Measurements from ENCODE around the gene RASL11B.

Gene RASL11B

DNA sequence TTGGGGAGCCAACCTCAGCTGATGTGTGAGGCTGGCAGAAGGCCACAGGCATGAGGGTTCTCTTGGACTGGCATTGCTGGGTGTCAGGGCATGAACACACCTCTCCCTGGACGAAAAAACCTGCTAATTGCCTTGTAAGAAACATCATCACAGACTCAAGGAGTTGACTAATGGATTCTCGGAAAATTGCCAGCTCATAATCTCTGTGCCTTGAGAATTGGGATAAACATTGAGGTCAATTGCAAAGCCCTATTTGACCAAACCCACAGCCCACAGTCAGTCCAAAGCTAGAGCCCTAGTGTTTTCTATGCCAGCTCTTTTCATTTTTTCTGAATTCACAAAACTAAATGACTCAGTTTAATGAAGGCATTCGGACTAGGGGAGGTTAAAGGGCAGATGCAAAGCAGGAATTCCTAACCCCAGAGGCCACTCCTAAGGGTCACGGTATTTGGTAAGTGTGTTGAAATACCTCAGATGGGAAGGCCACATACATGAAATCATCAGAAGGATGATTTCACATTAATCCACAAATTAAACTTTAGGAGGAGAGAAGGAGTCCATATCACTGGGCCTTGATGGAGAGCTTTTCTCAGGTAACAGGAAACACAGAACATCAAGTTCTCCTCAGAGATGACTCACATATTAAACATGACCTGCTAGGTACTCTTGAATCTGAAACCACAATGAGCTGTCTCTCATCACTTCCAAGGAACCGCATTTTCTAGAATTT is 39.0 kb upstream of the RASL11B start:
- no peaks in the 10 kb centered on the region for H3K9me2 ChIP-seq (replicated peaks; ENCODE audit: low read depth, low read length)
- H3K4me3 ChIP-seq (ENCODE audit: low read length, poor library complexity, severe bottlenecking) = no peak overlapping the region
- no peaks in the 10 kb centered on the region for H3K27me3 ChIP-seq (ENCODE audit: insufficient read depth, low read length, poor library complexity, severe bottlenecking)
- no peaks in the 10 kb centered on the region for H3F3A ChIP-seq (ENCODE audit: low read depth)
- H3K4me2 ChIP-seq (ENCODE audit: low read depth, low read length, poor library complexity, severe bottlenecking) = no peak overlapping the region
- H3K4me1 ChIP-seq (ENCODE audit: insufficient read depth, low read length, poor library complexity, severe bottlenecking) = peaks cover 6% of the 10 kb centered on the region
- no peaks in the 10 kb centered on the region for H3K79me2 ChIP-seq (ENCODE audit: insufficient read depth, low read length)
- no peak for TF ChIP-seq EZH2phosphoT487 (IDR thresholded peaks at IDR 0.05; ENCODE audit: borderline replicate concordance)
- TF ChIP-seq, protein P1, sequence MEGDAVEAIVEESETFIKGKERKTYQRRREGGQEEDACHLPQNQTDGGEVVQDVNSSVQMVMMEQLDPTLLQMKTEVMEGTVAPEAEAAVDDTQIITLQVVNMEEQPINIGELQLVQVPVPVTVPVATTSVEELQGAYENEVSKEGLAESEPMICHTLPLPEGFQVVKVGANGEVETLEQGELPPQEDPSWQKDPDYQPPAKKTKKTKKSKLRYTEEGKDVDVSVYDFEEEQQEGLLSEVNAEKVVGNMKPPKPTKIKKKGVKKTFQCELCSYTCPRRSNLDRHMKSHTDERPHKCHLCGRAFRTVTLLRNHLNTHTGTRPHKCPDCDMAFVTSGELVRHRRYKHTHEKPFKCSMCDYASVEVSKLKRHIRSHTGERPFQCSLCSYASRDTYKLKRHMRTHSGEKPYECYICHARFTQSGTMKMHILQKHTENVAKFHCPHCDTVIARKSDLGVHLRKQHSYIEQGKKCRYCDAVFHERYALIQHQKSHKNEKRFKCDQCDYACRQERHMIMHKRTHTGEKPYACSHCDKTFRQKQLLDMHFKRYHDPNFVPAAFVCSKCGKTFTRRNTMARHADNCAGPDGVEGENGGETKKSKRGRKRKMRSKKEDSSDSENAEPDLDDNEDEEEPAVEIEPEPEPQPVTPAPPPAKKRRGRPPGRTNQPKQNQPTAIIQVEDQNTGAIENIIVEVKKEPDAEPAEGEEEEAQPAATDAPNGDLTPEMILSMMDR (conservative IDR thresholded peaks at IDR 0.05; ENCODE audit: low read length) = no peak
- H3K36me3 ChIP-seq (ENCODE audit: insufficient read depth, low read length) = no peaks in the 10 kb centered on the region
- H4K20me1 ChIP-seq (ENCODE audit: insufficient read depth, low read length, poor library complexity, severe bottlenecking) = no peaks in the 10 kb centered on the region
- H3K9me3 ChIP-seq (ENCODE audit: insufficient read depth, low read depth, low read length) = no peaks in the 10 kb centered on the region
- H3K9ac ChIP-seq (ENCODE audit: low read depth, low read length, poor library complexity, severe bottlenecking) = no peak overlapping the region
- H2AFZ ChIP-seq (ENCODE audit: low read length) = no peak overlapping the region

DNA sequence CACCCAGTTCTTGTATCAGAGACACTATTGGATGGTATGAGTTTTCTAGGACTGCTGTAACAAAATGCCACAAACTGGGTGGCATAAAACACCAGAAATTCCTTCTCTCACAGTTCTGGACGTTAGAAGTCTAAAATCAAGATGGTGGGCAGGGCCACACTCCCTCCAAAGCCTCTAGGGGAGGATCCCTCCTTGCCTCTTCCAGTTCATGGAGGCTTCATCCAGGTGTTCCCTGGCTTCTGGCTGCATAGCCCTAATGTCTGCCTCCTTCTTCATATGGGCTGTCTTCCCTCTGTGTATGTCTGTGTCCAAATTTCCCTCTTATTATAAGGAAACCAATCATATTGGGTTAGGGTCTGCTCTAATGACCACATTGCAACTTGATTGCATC is 38.4 kb upstream of the RASL11B start:
- Histone ChIP-seq H3K4me3 (ENCODE audit: low read length, poor library complexity, severe bottlenecking) (no peak overlapping the region), H3K9me3 (ENCODE audit: insufficient read depth, low read depth, low read length) (no peaks in the 10 kb centered on the region), H3K79me2 (ENCODE audit: insufficient read depth, low read length) (no peaks in the 10 kb centered on the region), H3K9me2 (replicated peaks; ENCODE audit: low read depth, low read length) (no peaks in the 10 kb centered on the region), H3F3A (ENCODE audit: low read depth) (no peaks in the 10 kb centered on the region), H3K27me3 (ENCODE audit: insufficient read depth, low read length, poor library complexity, severe bottlenecking) (no peaks in the 10 kb centered on the region), H3K4me2 (ENCODE audit: low read depth, low read length, poor library complexity, severe bottlenecking) (no peak overlapping the region), H3K36me3 (ENCODE audit: insufficient read depth, low read length) (no peaks in the 10 kb centered on the region), H3K9ac (ENCODE audit: low read depth, low read length, poor library complexity, severe bottlenecking) (no peak overlapping the region), H4K20me1 (ENCODE audit: insufficient read depth, low read length, poor library complexity, severe bottlenecking) (no peaks in the 10 kb centered on the region), H3K4me1 (ENCODE audit: insufficient read depth, low read length, poor library complexity, severe bottlenecking) (peaks cover 6% of the 10 kb centered on the region), H2AFZ (ENCODE audit: low read length) (no peak overlapping the region)
- no peak for TF ChIP-seq EZH2phosphoT487 (IDR thresholded peaks at IDR 0.05; ENCODE audit: borderline replicate concordance)
- TF ChIP-seq, protein P1 (conservative IDR thresholded peaks at IDR 0.05; ENCODE audit: low read length) = no peak

DNA sequence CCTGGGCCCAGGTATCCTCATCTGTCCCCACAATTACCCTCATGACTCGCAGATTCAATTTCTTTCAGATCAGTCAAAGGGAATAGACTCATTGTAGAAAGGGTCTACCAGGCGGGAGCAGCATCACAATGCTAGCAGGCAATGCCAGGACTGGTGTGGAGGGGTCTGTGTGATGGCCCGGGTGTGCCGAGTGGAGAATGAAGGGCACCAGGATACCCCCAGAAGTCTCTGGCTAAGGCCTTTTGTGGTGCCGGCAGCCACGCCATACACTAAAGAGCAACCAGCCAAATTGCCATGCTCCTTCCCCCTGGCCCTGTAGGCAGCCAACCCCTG is 37.9 kb upstream of the RASL11B start:
- TF ChIP-seq, protein P1 (conservative IDR thresholded peaks at IDR 0.05; ENCODE audit: low read length) = no peak
- no peak for TF ChIP-seq EZH2phosphoT487 (IDR thresholded peaks at IDR 0.05; ENCODE audit: borderline replicate concordance)
- Histone ChIP-seq H3K4me2 (ENCODE audit: low read depth, low read length, poor library complexity, severe bottlenecking) (no peak overlapping the region), H3K4me3 (ENCODE audit: low read length, poor library complexity, severe bottlenecking) (no peak overlapping the region), H3K4me1 (ENCODE audit: insufficient read depth, low read length, poor library complexity, severe bottlenecking) (peaks cover 6% of the 10 kb centered on the region), H3K9me3 (ENCODE audit: insufficient read depth, low read depth, low read length) (no peaks in the 10 kb centered on the region), H4K20me1 (ENCODE audit: insufficient read depth, low read length, poor library complexity, severe bottlenecking) (no peaks in the 10 kb centered on the region), H3K9ac (ENCODE audit: low read depth, low read length, poor library complexity, severe bottlenecking) (no peak overlapping the region), H2AFZ (ENCODE audit: low read length) (no peak overlapping the region), H3K27me3 (ENCODE audit: insufficient read depth, low read length, poor library complexity, severe bottlenecking) (no peaks in the 10 kb centered on the region), H3K79me2 (ENCODE audit: insufficient read depth, low read length) (no peaks in the 10 kb centered on the region), H3K36me3 (ENCODE audit: insufficient read depth, low read length) (no peaks in the 10 kb centered on the region), H3F3A (ENCODE audit: low read depth) (no peaks in the 10 kb centered on the region), H3K9me2 (replicated peaks; ENCODE audit: low read depth, low read length) (no peaks in the 10 kb centered on the region)

Measured in Loucy (cell line).